HEK293 (cell line): Measurements from ENCODE around the gene MGAT5B.

ENCODE experiments used
- CTCF ChIP-seq: fragments of 450-650 bp; formaldehyde crosslinking; IDR thresholded peaks from 2 replicates; pipeline ENCODE4 v1.5.1; 2016; ENCODE audit warnings: missing biosample characterization, missing genetic modification characterization
- PATZ1 ChIP-seq: fragments of 450-650 bp; formaldehyde crosslinking; IDR thresholded peaks from 2 replicates; pipeline ENCODE4 v1.5.1; 2016; ENCODE audit warnings: missing biosample characterization, missing genetic modification characterization
- REPIN1 ChIP-seq: fragments of 450-650 bp; formaldehyde crosslinking; IDR thresholded peaks from 2 replicates; pipeline ENCODE4 v1.5.1; 2017; ENCODE audit warnings: missing biosample characterization, missing genetic modification characterization, low read depth
- ZBTB49 ChIP-seq: fragments of 450-650 bp; formaldehyde crosslinking; IDR thresholded peaks from 2 replicates; pipeline ENCODE4 v1.5.1; 2016; ENCODE audit warnings: missing biosample characterization, missing genetic modification characterization, low read depth
- ZNF138 ChIP-seq: fragments of 450-650 bp; formaldehyde crosslinking; IDR thresholded peaks from 2 replicates; pipeline ENCODE4 v1.5.1; 2016; ENCODE audit warnings: missing biosample characterization, missing genetic modification characterization, borderline replicate concordance
- ZNF324 ChIP-seq: fragments of 450-650 bp; formaldehyde crosslinking; IDR thresholded peaks from 2 replicates; pipeline ENCODE4 v1.5.1; 2016; ENCODE audit warnings: missing biosample characterization, missing genetic modification characterization
- ZNF561 ChIP-seq: fragments of 450-650 bp; IDR thresholded peaks from 2 replicates; pipeline ENCODE4 v1.5.1; 2018; ENCODE audit warnings: missing biosample characterization, missing genetic modification characterization, borderline replicate concordance
- ZNF704 ChIP-seq: fragments of 450-650 bp; formaldehyde crosslinking; IDR thresholded peaks from 2 replicates; pipeline ENCODE4 v1.5.1; 2016; ENCODE audit warnings: missing biosample characterization, missing genetic modification characterization

GRCh38 chr17:76887802-76888201, 19.6 kb downstream of the MGAT5B start:
- TF ChIP-seq PATZ1 (tag by site-specific recombination) (no peak), ZBTB49 (tag by site-specific recombination) (no peak), CTCF (tag by site-specific recombination) (no peak), ZNF704 (no peak), REPIN1 (tag by site-specific recombination) (no peak), ZNF561 (tag by site-specific recombination) (no peak), ZNF138 (no peak), ZNF324 (no peak)
